IPS-18a (cell line): ENCODE measurements around the gene TRAK1.

Experiments used
- H3K27ac ChIP-seq: one replicate; pipeline ENCODE4 v1.5.1; 2013; ENCODE audit warnings: low read length
- H3K27me3 ChIP-seq: one replicate; pipeline ENCODE4 v1.6.1; 2013; ENCODE audit warnings: mild to moderate bottlenecking, low read length; ENCODE audit not compliant: control insufficient read depth, insufficient read depth
- H3K36me3 ChIP-seq: one replicate; pipeline ENCODE4 v1.6.1; 2013; ENCODE audit warnings: low read depth, low read length; ENCODE audit not compliant: control insufficient read depth
- H3K4me1 ChIP-seq: one replicate; pipeline ENCODE4 v1.6.1; 2013; ENCODE audit warnings: low read depth, low read length; ENCODE audit not compliant: control insufficient read depth
- H3K4me3 ChIP-seq: one replicate; pipeline ENCODE4 v1.5.1; 2013; ENCODE audit warnings: low read length
- H3K9ac ChIP-seq: one replicate; pipeline ENCODE4 v1.6.1; 2013; ENCODE audit warnings: mild to moderate bottlenecking, low read length, moderate library complexity
- H3K9me3 ChIP-seq: one replicate; pipeline ENCODE4 v1.6.1; 2013; ENCODE audit warnings: low read depth, low read length; ENCODE audit not compliant: control insufficient read depth

The TRAK1 gene

GRCh38 chr3:42053476-42053875 lies 37.7 kb upstream of the TRAK1 start:
- no peaks in the 10 kb centered on the region for H3K36me3 ChIP-seq
- H3K27me3 ChIP-seq: no peaks in the 10 kb centered on the region
- no peak overlapping the region for H3K9ac ChIP-seq
- no peak overlapping the region for H3K27ac ChIP-seq
- H3K4me3 ChIP-seq: no peak overlapping the region
- H3K4me1 ChIP-seq: peaks cover 34% of the 10 kb centered on the region
- H3K9me3 ChIP-seq: no peaks in the 10 kb centered on the region

- H3K9me3 ChIP-seq: no peaks in the 10 kb centered on the region
- H3K27me3 ChIP-seq: no peaks in the 10 kb centered on the region
- H3K4me3 ChIP-seq: no peak overlapping the region
- no peak overlapping the region for H3K9ac ChIP-seq
- no peaks in the 10 kb centered on the region for H3K36me3 ChIP-seq
- H3K4me1 ChIP-seq: peaks cover 30% of the 10 kb centered on the region
- no peak overlapping the region for H3K27ac ChIP-seq
Measured at GRCh38 chr3:42055291-42055690, 35.9 kb upstream of the TRAK1 start.

GRCh38 chr3:42056840-42057239 lies 34.3 kb upstream of the TRAK1 start:
- Histone ChIP-seq H3K9me3 (no peaks in the 10 kb centered on the region), H3K27me3 (no peaks in the 10 kb centered on the region), H3K36me3 (no peaks in the 10 kb centered on the region), H3K27ac (no peak overlapping the region), H3K4me1 (peaks cover 32% of the 10 kb centered on the region), H3K9ac (no peak overlapping the region), H3K4me3 (no peak overlapping the region)

- H3K27ac ChIP-seq: no peak overlapping the region
- peaks cover 32% of the 10 kb centered on the region for H3K4me1 ChIP-seq
- H3K27me3 ChIP-seq: no peaks in the 10 kb centered on the region
- no peak overlapping the region for H3K4me3 ChIP-seq
- H3K9me3 ChIP-seq: no peaks in the 10 kb centered on the region
- H3K36me3 ChIP-seq: no peaks in the 10 kb centered on the region
- no peak overlapping the region for H3K9ac ChIP-seq
Measured at GRCh38 chr3:42057561-42058211, 33.5 kb upstream of the TRAK1 start.

GRCh38 chr3:42061025-42061712 lies 30.0 kb upstream of the TRAK1 start:
- Histone ChIP-seq H3K4me3 (no peak overlapping the region), H3K9me3 (no peaks in the 10 kb centered on the region), H3K9ac (no peak overlapping the region), H3K36me3 (no peaks in the 10 kb centered on the region), H3K27me3 (no peaks in the 10 kb centered on the region), H3K4me1 (peaks cover 37% of the 10 kb centered on the region), H3K27ac (no peak overlapping the region)

- H3K4me3 ChIP-seq: no peak overlapping the region
- no peaks in the 10 kb centered on the region for H3K27me3 ChIP-seq
- no peak overlapping the region for H3K9ac ChIP-seq
- no peaks in the 10 kb centered on the region for H3K36me3 ChIP-seq
- H3K27ac ChIP-seq: no peak overlapping the region
- H3K4me1 ChIP-seq: peaks cover 42% of the 10 kb centered on the region
- no peaks in the 10 kb centered on the region for H3K9me3 ChIP-seq
Measured at GRCh38 chr3:42061713-42062380, 29.3 kb upstream of the TRAK1 start.

- Histone ChIP-seq H3K36me3 (no peaks in the 10 kb centered on the region), H3K4me1 (peaks cover 42% of the 10 kb centered on the region), H3K4me3 (no peak overlapping the region), H3K9ac (no peak overlapping the region), H3K27ac (no peak overlapping the region), H3K27me3 (no peaks in the 10 kb centered on the region), H3K9me3 (no peaks in the 10 kb centered on the region)
Measured at GRCh38 chr3:42062464-42062863, 28.7 kb upstream of the TRAK1 start.

GRCh38 chr3:42063888-42064287 lies 27.3 kb upstream of the TRAK1 start:
- Histone ChIP-seq H3K9me3 (no peaks in the 10 kb centered on the region), H3K9ac (no peak overlapping the region), H3K27me3 (no peaks in the 10 kb centered on the region), H3K4me1 (peaks cover 39% of the 10 kb centered on the region), H3K27ac (peak overlapping the region; percentile 57), H3K4me3 (no peak overlapping the region), H3K36me3 (no peaks in the 10 kb centered on the region)

- peak overlapping the region; percentile 78 for H3K9ac ChIP-seq
- H3K27ac ChIP-seq: peak overlapping the region; percentile 93
- H3K4me3 ChIP-seq: peak overlapping the region; percentile 36
- no peaks in the 10 kb centered on the region for H3K9me3 ChIP-seq
- no peaks in the 10 kb centered on the region for H3K36me3 ChIP-seq
- H3K27me3 ChIP-seq: no peaks in the 10 kb centered on the region
- peaks cover 45% of the 10 kb centered on the region for H3K4me1 ChIP-seq
Measured at GRCh38 chr3:42066516-42067181, 24.5 kb upstream of the TRAK1 start.

- Histone ChIP-seq H3K4me3 (no peak overlapping the region), H3K27ac (peak overlapping the region; percentile 93), H3K4me1 (peaks cover 45% of the 10 kb centered on the region), H3K9ac (peak overlapping the region; percentile 78), H3K36me3 (no peaks in the 10 kb centered on the region), H3K9me3 (no peaks in the 10 kb centered on the region), H3K27me3 (no peaks in the 10 kb centered on the region)
Measured at GRCh38 chr3:42067326-42067725, 23.8 kb upstream of the TRAK1 start.

GRCh38 chr3:42068303-42069088 lies 22.7 kb upstream of the TRAK1 start:
- H3K9ac ChIP-seq: no peak overlapping the region
- H3K9me3 ChIP-seq: no peaks in the 10 kb centered on the region
- H3K27ac ChIP-seq: no peak overlapping the region
- no peak overlapping the region for H3K4me3 ChIP-seq
- H3K36me3 ChIP-seq: no peaks in the 10 kb centered on the region
- no peaks in the 10 kb centered on the region for H3K27me3 ChIP-seq
- H3K4me1 ChIP-seq: peaks cover 36% of the 10 kb centered on the region
